PFSK-1 (cell line): ENCODE results near the gene C2orf15.

ENCODE experiments used
- FOXP2 ChIP-seq: optimal IDR thresholded peaks from 2 replicates; pipeline ENCODE3; 2011; ENCODE audit warnings: borderline replicate concordance, control low read depth, inconsistent platforms; ENCODE audit not compliant: insufficient read depth; ENCODE audit errors: extremely low read length, extremely low read depth
- POLR2AphosphoS5 ChIP-seq: IDR thresholded peaks from 2 replicates; pipeline ENCODE4 v1.6.1; 2012; ENCODE audit warnings: low read depth, mild to moderate bottlenecking, control low read depth, low read length, moderate library complexity
- REST ChIP-seq, 2 experiments: IDR thresholded peaks; 2 replicates each; pipeline versions ENCODE4 v1.6.1 to v1.8.0; 2011 to 2012; ENCODE audit warnings: low read depth in 2 of 2, low read length in 2 of 2, control low read depth in 1 of 2, inconsistent platforms in 1 of 2, mild to moderate bottlenecking in 1 of 2, moderate library complexity in 1 of 2; ENCODE audit not compliant: insufficient read depth in 1 of 2
- SIN3A ChIP-seq: IDR thresholded peaks from 2 replicates; pipeline ENCODE4 v1.6.1; 2012; ENCODE audit warnings: mild to moderate bottlenecking, low read length, moderate library complexity, borderline replicate concordance; ENCODE audit not compliant: insufficient read depth
- TAF1 ChIP-seq: IDR thresholded peaks from 2 replicates; pipeline ENCODE4 v1.6.1; 2012; ENCODE audit warnings: low read length, control low read depth, borderline replicate concordance; ENCODE audit not compliant: insufficient read depth

Gene C2orf15

GRCh38 chr2:99152199-99152895 lies 10.8 kb downstream of the C2orf15 start:
- TF ChIP-seq TAF1 (no peak), REST (IDR thresholded peaks at IDR 0.05; ENCODE audit: insufficient read depth in 1 of 2, low read depth in 2 of 2, low read length in 2 of 2) (no peak), FOXP2 (no peak), POLR2AphosphoS5 (no peak), SIN3A (no peak)

- TF ChIP-seq POLR2AphosphoS5: no peak
- TF ChIP-seq TAF1: no peak
- TF ChIP-seq SIN3A: no peak
- no peak for TF ChIP-seq FOXP2
- TF ChIP-seq REST (IDR thresholded peaks at IDR 0.05; ENCODE audit: insufficient read depth in 1 of 2, low read depth in 2 of 2, low read length in 2 of 2): no peak
These were observed 12.6 kb downstream of the C2orf15 start for GRCh38 chr2:99153921-99154604.

GRCh38 chr2:99154643-99155536 lies 13.4 kb downstream of the C2orf15 start, which contains the start of the genes LIPT1 and TSGA10:
Gene LIPT1, plus strand, starts transcription at chr2:99154967. Its CDS starts 6,991 bp downstream, at chr2:99161958.
Gene TSGA10, minus strand, starts transcription at chr2:99154942. Its CDS starts 45,503 bp downstream, at chr2:99109439.
- TF ChIP-seq FOXP2: peak; percentile 78
- TF ChIP-seq REST (IDR thresholded peaks at IDR 0.05; ENCODE audit: insufficient read depth in 1 of 2, low read depth in 2 of 2, low read length in 2 of 2): peak; percentile 7 to 43; a peak in 1 of 4 replicates
- TF ChIP-seq SIN3A: 0 out of 2 replicates have a peak, but pooled peaks have one; percentile 25
- TF ChIP-seq TAF1: peak; percentile 48; the same call in 1 of the 2 replicates
- peak; percentile 88 for TF ChIP-seq POLR2AphosphoS5

GRCh38 chr2:99156891-99157290 lies 15.4 kb downstream of the C2orf15 start:
- TF ChIP-seq SIN3A (no peak), FOXP2 (no peak), REST (IDR thresholded peaks at IDR 0.05; ENCODE audit: insufficient read depth in 1 of 2, low read depth in 2 of 2, low read length in 2 of 2) (no peak), POLR2AphosphoS5 (no peak), TAF1 (no peak)
